Suprapubic skin (tissue), 4 donors: Measurements from ENCODE around the gene TPK1.

Experiments used
- CTCF ChIP-seq, 2 donors: fragments of 200-600 bp in 1 of 2; fragments of 450-650 bp in 1 of 2; sonication (generic) in 1 of 2; IDR thresholded peaks; one replicate each; pipeline ENCODE4 v1.5.1; 2016 to 2019; ENCODE audit warnings: antibody characterized with exemption in 2 of 2, mild to moderate bottlenecking in 1 of 2, moderate library complexity in 1 of 2
- EP300 ChIP-seq: sonication (generic); formaldehyde crosslinking; IDR thresholded peaks from one replicate; pipeline ENCODE4 v1.6.1; 2017; ENCODE audit warnings: antibody characterized with exemption
- POLR2A ChIP-seq, 2 donors: fragments of 450-650 bp; IDR thresholded peaks; one replicate each; pipeline ENCODE4 v1.6.1; 2017; ENCODE audit warnings: antibody characterized with exemption in 2 of 2, mild to moderate bottlenecking in 2 of 2, moderate library complexity in 2 of 2
- POLR2AphosphoS5 ChIP-seq, 3 donors: sonication (generic); formaldehyde crosslinking; IDR thresholded peaks; one replicate each; pipeline ENCODE4 v1.6.1; 2017; ENCODE audit warnings: antibody characterized with exemption in 3 of 3

DNA sequence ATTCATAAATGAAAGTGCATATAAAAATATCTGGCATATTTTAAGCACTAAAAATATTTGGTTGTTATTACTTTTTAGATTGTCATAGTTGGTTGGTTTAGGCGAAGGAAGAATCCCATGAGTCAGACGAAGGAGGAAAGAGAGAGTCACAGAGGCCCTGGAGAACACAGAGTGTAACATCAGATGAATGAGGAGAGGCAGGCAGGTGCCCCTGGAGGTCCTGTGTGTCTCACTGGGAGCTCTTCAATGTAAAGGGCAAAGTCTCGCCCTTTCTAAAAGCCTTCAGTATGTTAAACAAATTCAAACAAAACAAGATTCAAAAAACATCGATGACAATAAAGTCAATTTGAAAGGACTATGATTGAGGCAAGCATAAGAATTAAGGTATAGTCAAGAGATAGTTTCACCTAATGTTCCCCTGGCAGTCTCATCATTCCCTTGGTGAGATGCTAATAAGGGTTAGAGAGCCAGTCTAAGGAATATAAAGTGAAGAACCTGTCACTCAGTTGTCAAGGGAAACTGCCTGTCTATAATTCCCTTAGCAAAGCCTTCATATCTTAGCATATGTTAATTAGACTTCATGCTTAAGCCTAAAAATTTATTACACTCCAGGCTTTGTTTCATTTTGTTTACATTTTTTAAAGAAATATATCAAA, 194.3 kb downstream of the TPK1 start:
- no peak for TF ChIP-seq POLR2A (IDR thresholded peaks at IDR 0.05)
- TF ChIP-seq POLR2AphosphoS5 (IDR thresholded peaks at IDR 0.05) = no peak
- TF ChIP-seq CTCF (IDR thresholded peaks at IDR 0.05) = no peak
- TF ChIP-seq EP300 = no peak
